GM12878 (cell line): ENCODE results near the gene FRYL. TPM values are rescaled to one million over a fixed set of nuclear protein-coding genes. Genes with fewer than 3 reads are reported as not detected.
"Not testable (repeated sequence)": the region's sequence is repeated elsewhere in the genome, so short reads cannot be mapped to it uniquely, and the experiment has no call there.

Experiments
- ATAC-seq: fragments of 200-7000 bp; cut with Tn5 transposase; 3 replicates; pipeline ENCODE4 v1.9.1; 2020; ENCODE audit warnings: mild to moderate bottlenecking, moderate library complexity
- BruUV-seq: library from RNA; stranded (reverse); fragments of 400-500 nt; replicated peaks from 2 replicates; lab custom pipeline; 2021; lab: Mats Ljungman, UMichigan
- CTCF ChIA-PET: fragments of 300-600 bp; sonication (Branson Sonifier 250); formaldehyde crosslinking; extraction: SDS; loops from one replicate; lab custom pipeline; 2021; ENCODE audit warnings: inconsistent platforms; lab: Yijun Ruan, JAX
- POLR2A ChIA-PET: fragments of 350-600 bp; formaldehyde crosslinking; extraction: SDS; loops from one replicate; lab custom pipeline; 2021; ENCODE audit warnings: inconsistent platforms; lab: Charles Lee
- RAD21 ChIA-PET: fragments of 300-600 bp; sonication (Branson Sonifier 250); formaldehyde crosslinking; loops from one replicate; lab custom pipeline; 2023; ENCODE audit warnings: antibody characterized with exemption; ENCODE audit not compliant: unreplicated experiment; lab: Charles Lee
- SMC1A ChIA-PET: fragments of 300-600 bp; sonication (Branson Sonifier 250); formaldehyde crosslinking; loops from one replicate; lab custom pipeline; 2023; ENCODE audit not compliant: unreplicated experiment, uncharacterized antibody; lab: Charles Lee
- DNase-seq: peaks from one replicate; pipeline ENCODE4 v3.0.0-alpha.2; 2011; ENCODE audit warnings: low read depth, low spot score
- FAIRE-seq: peaks from 3 replicates; lab custom pipeline; 2011; peaks lifted over from hg19 to GRCh38; lab: Jason Lieb, UNC
- H2AFZ ChIP-seq: 2 replicates; pipeline ENCODE4 v1.6.0; 2011; ENCODE audit warnings: low read depth, low read length, control low read depth; ENCODE audit not compliant: control insufficient read depth
- H3K27ac ChIP-seq: 2 replicates; pipeline ENCODE4 v1.5.1; 2011; ENCODE audit warnings: control low read depth; ENCODE audit not compliant: control insufficient read depth, insufficient read depth
- H3K27me3 ChIP-seq, 2 experiments: replicated peaks in 1 of 2; 2 replicates each; pipeline versions ENCODE4 v1.6.0 to v1.6.1; 2011; ENCODE audit warnings: low read length in 1 of 2; ENCODE audit not compliant: control insufficient read depth in 2 of 2, insufficient read depth in 2 of 2
- H3K36me3 ChIP-seq, 2 experiments: 2 replicates each; pipeline ENCODE4 v1.5.1; 2011; ENCODE audit warnings: low read length in 1 of 2; ENCODE audit not compliant: control insufficient read depth in 2 of 2, insufficient read depth in 2 of 2
- H3K4me1 ChIP-seq: 2 replicates; pipeline ENCODE4 v1.6.1; 2011; ENCODE audit warnings: mild to moderate bottlenecking, low read length, moderate library complexity, mixed read lengths; ENCODE audit not compliant: control insufficient read depth, insufficient read depth
- H3K4me2 ChIP-seq: 2 replicates; pipeline ENCODE4 v1.6.0; 2011; ENCODE audit warnings: control low read depth; ENCODE audit not compliant: control insufficient read depth, insufficient read depth
- H3K4me3 ChIP-seq: fragments of 200-600 bp; sonication (generic); 2 replicates; pipeline ENCODE4 v1.5.1; 2016
- H3K79me2 ChIP-seq: 2 replicates; pipeline ENCODE4 v1.6.0; 2011; ENCODE audit warnings: low read length; ENCODE audit not compliant: control insufficient read depth, insufficient read depth
- H3K9ac ChIP-seq: 2 replicates; pipeline ENCODE4 v1.8.0; 2011; ENCODE audit warnings: low read length, control low read depth, mixed read lengths; ENCODE audit not compliant: control insufficient read depth, insufficient read depth
- H3K9me3 ChIP-seq: replicated peaks from 3 replicates; pipeline ENCODE4 v1.5.1; 2011; ENCODE audit warnings: mild to moderate bottlenecking, low read length; ENCODE audit not compliant: control insufficient read depth, insufficient read depth
- H4K20me1 ChIP-seq: 2 replicates; pipeline ENCODE4 v1.6.0; 2011; ENCODE audit not compliant: control insufficient read depth, insufficient read depth
- ASH2L ChIP-seq: fragments of 300-600, 200-600 bp; sonication (generic); IDR thresholded peaks from 2 replicates; pipeline ENCODE4 v1.6.1; 2017; ENCODE audit warnings: low read depth, mild to moderate bottlenecking, borderline replicate concordance
- CBX3 ChIP-seq: fragments of 200-600 bp; sonication (generic); IDR thresholded peaks from 2 replicates; pipeline ENCODE4 v1.6.1; 2016; ENCODE audit warnings: low read depth, borderline replicate concordance
- CEBPZ ChIP-seq: fragments of 150-350 bp; IDR thresholded peaks from 2 replicates; pipeline ENCODE4 v1.6.1; 2016; ENCODE audit warnings: low read depth, low read length
- ETV6 ChIP-seq, 2 experiments: fragments of 450-650 bp in 1 of 2; IDR thresholded peaks in 1 of 2; conservative IDR thresholded peaks in 1 of 2; 2 replicates each; pipeline ENCODE4 v1.6.1; 2014; ENCODE audit warnings: antibody characterized with exemption in 1 of 2, borderline replicate concordance in 1 of 2, low read depth in 1 of 2, mild to moderate bottlenecking in 1 of 2, moderate library complexity in 1 of 2
- EZH2 ChIP-seq: IDR thresholded peaks from 2 replicates; pipeline ENCODE4 v1.6.1; 2012; ENCODE audit warnings: low read depth, mild to moderate bottlenecking, control low read depth, inconsistent platforms, low read length, borderline replicate concordance; ENCODE audit not compliant: control insufficient read depth
- HDAC6 ChIP-seq: fragments of 200-600 bp; sonication (generic); IDR thresholded peaks from one replicate; pipeline ENCODE4 v1.8.0; 2017; ENCODE audit warnings: antibody characterized with exemption; ENCODE audit not compliant: unreplicated experiment
- NFIC ChIP-seq: IDR thresholded peaks from 2 replicates; pipeline ENCODE4 v1.6.1; 2012; ENCODE audit warnings: low read depth, mild to moderate bottlenecking, inconsistent platforms, low read length, moderate library complexity
- POU2F2 ChIP-seq: IDR thresholded peaks from 3 replicates; pipeline ENCODE4 v1.6.1; 2011; ENCODE audit warnings: low read depth, mild to moderate bottlenecking, low read length, borderline replicate concordance
- RBBP5 ChIP-seq: fragments of 200-600 bp; sonication (generic); conservative IDR thresholded peaks from 2 replicates; pipeline ENCODE4 v1.6.1; 2016
- RFX5 ChIP-seq: IDR thresholded peaks from 2 replicates; pipeline ENCODE4 v1.6.1; 2011; ENCODE audit warnings: low read depth, low read length, improper control_type of control experiment
- SPI1 ChIP-seq: IDR thresholded peaks from 2 replicates; pipeline ENCODE4 v1.6.1; 2011; ENCODE audit warnings: low read depth, mild to moderate bottlenecking, low read length, moderate library complexity, borderline replicate concordance; ENCODE audit not compliant: insufficient read depth
- SREBF1 ChIP-seq: IDR thresholded peaks from 2 replicates; pipeline ENCODE4 v1.6.1; 2012; ENCODE audit warnings: mild to moderate bottlenecking, low read length
- ZNF622 ChIP-seq: fragments of 450-650 bp; IDR thresholded peaks from 2 replicates; pipeline ENCODE4 v1.6.1; 2017; ENCODE audit warnings: mild to moderate bottlenecking, inconsistent platforms
- ZSCAN29 ChIP-seq: fragments of 450-650 bp; IDR thresholded peaks from 2 replicates; pipeline ENCODE4 v1.6.1; 2017; ENCODE audit warnings: mild to moderate bottlenecking, moderate library complexity
- WGBS: methylation state at CpG from one replicate; pipeline ENCODE4 v1.1.6; 2016; ENCODE audit warnings: low lambda C conversion rate; ENCODE audit not compliant: insufficient replicate concordance, insufficient coverage; ENCODE audit errors: missing lambda C conversion rate; 5-methylcytosine and 5-hydroxymethylcytosine counted together
- in situ Hi-C: fragments of 300-500 bp; cut with MboI; formaldehyde crosslinking; loops from 9 replicates; pipeline ENCODE4 v1.14.3; 2018; ENCODE audit warnings: mixed read lengths
- intact Hi-C: fragments of 100-400 bp; cut with micrococcal nuclease; formaldehyde crosslinking; loops from one replicate; pipeline ENCODE4 v1.14.2; 2022; ENCODE audit not compliant: unreplicated experiment
- polyA plus RNA-seq, 11 experiments: library from polyadenylated mRNA; depleted of rRNA in 4 of 11; unstranded in 6 of 11; stranded (reverse) in 5 of 11; fragments of >200 nt; fragmentation: Nextera tagmentation in 4 of 11; fragmentation: Illumina TruSeq in 1 of 11; extraction: Ambion mirVana in 4 of 11; extraction: Trizol in 1 of 11; gene quantifications; 1 replicate in 1 of 11; 2 replicates in 10 of 11; pipeline versions ENCODE4 v1.2.1 to v1.2.3, GENCODE V29; 2011 to 2016; ENCODE audit warnings: inconsistent platforms in 2 of 11, missing spikeins in 2 of 11, low read depth in 1 of 11
- total RNA-seq, 4 experiments: library from RNA; depleted of rRNA in 3 of 4; stranded (reverse); fragments of >200 nt in 3 of 4; fragmentation: Illumina TruSeq in 1 of 4; extraction: Trizol in 1 of 4; gene quantifications; 2 replicates each; pipeline versions ENCODE4 v1.2.1 to v1.2.3, GENCODE V29; 2013 to 2021

FRYL gene
- total and polyA plus RNA-seq, 10 of the 15 experiments (the other 5 are each of a cell fraction or from before 2014, with no cell fraction given): 10.3 to 50.6 (median 28.7) TPM

- CTCF ChIA-PET: not testable (repeated sequence)
Observed at GRCh38 chr4:48816297-48816696, 36.2 kb upstream of the FRYL start.

GRCh38 chr4:48815483-48815882, 35.4 kb upstream of the FRYL start:
- H3K9me3 ChIP-seq: no peaks in the 10 kb centered on the region
- RAD21 ChIA-PET: interaction anchor here (1.2 kb wide), 1 partner anchor 35 kb away, joined by 7 read pairs; no protein-coding TSS in a partner anchor
- peak overlapping the region; percentile 3 for H2AFZ ChIP-seq
- ATAC-seq: peak; percentile 80
- FAIRE-seq: peak; percentile 74
- peak overlapping the region; percentile 49; the same call in 1 of the 2 replicates for H3K4me3 ChIP-seq
- no peak for DNase-seq
- no TSS peak for BruUV-seq
- CTCF ChIA-PET: no interaction called here
- H3K9ac ChIP-seq: no peak overlapping the region
- SMC1A ChIA-PET: interaction anchor here (0.9 to 2.0 kb wide), 6 partner anchors 10 to 184 kb away, joined by 3 to 6 read pairs (median 4); partner anchors contain the start of gene FRYL
- H3K27ac ChIP-seq: 0 out of 2 replicates have a peak overlapping the region, but pooled peaks have one; percentile 1
- POLR2A ChIA-PET: interaction anchor here (0.6 to 1.4 kb wide), 3 partner anchors 13 to 236 kb away, joined by 3 read pairs; no protein-coding TSS in a partner anchor
- intact Hi-C loops: no loop called here
- H3K36me3 ChIP-seq: no peaks in the 10 kb centered on the region
- no peaks in the 10 kb centered on the region for H3K27me3 ChIP-seq
- in situ Hi-C loops: no loop called here
- no peaks in the 10 kb centered on the region for H4K20me1 ChIP-seq
- peak overlapping the region; percentile 85 for H3K4me2 ChIP-seq
- H3K79me2 ChIP-seq: no peaks in the 10 kb centered on the region
- H3K4me1 ChIP-seq: peaks cover 15% of the 10 kb centered on the region; the same call in 1 of the 2 replicates
- 4% methylated on average over 2 of the region's 2 CpGs for WGBS
- TF ChIP-seq RBBP5: no peak
- no peak for TF ChIP-seq SREBF1
- TF ChIP-seq CBX3: no peak
- no peak for TF ChIP-seq CEBPZ
- no peak for TF ChIP-seq POU2F2
- no peak for TF ChIP-seq ZNF622
- no peak for TF ChIP-seq ASH2L
- no peak for TF ChIP-seq ETV6 (conservative IDR thresholded peaks at IDR 0.05 in 1 of 2, IDR thresholded peaks at IDR 0.05 in 1 of 2; ENCODE audit: borderline replicate concordance in 1 of 2, low read depth in 1 of 2)
- no peak for TF ChIP-seq ZSCAN29
- no peak for TF ChIP-seq HDAC6
- no peak for TF ChIP-seq RFX5
- TF ChIP-seq EZH2: no peak
- TF ChIP-seq NFIC: peak; percentile 22; the same call in 1 of the 2 replicates
- TF ChIP-seq SPI1: peak; percentile 36; the same call in 1 of the 2 replicates

More at GRCh38 chr4:48816297-48816696, 36.2 kb upstream of the FRYL start:
- BruUV-seq, H3K9ac ChIP-seq, H3K27ac ChIP-seq, H3K27me3 ChIP-seq, H3K79me2 ChIP-seq, H4K20me1 ChIP-seq, H2AFZ ChIP-seq, FAIRE-seq, H3K4me2 ChIP-seq, H3K36me3 ChIP-seq, in situ Hi-C loops, H3K4me3 ChIP-seq, DNase-seq, intact Hi-C loops, H3K9me3 ChIP-seq, ATAC-seq: not testable (repeated sequence)
- ChIA-PET POLR2A (interaction anchor here (1.4 kb wide), 1 partner anchor 237 kb away, joined by 3 read pairs; no protein-coding TSS in a partner anchor), RAD21 (interaction anchor here (1.2 kb wide), 1 partner anchor 35 kb away, joined by 7 read pairs; no protein-coding TSS in a partner anchor), SMC1A (interaction anchor here (1.0 to 2.0 kb wide), 3 partner anchors 11 to 41 kb away, joined by 3 to 6 read pairs (median 4); no protein-coding TSS in a partner anchor)
- H3K4me1 ChIP-seq: peaks cover 12% of the 10 kb centered on the region; the same call in 1 of the 2 replicates
- 97% methylated on average over 6 of the region's 7 CpGs for WGBS
